ENCODE results near the gene CDKN1C.

Gene CDKN1C

DNA sequence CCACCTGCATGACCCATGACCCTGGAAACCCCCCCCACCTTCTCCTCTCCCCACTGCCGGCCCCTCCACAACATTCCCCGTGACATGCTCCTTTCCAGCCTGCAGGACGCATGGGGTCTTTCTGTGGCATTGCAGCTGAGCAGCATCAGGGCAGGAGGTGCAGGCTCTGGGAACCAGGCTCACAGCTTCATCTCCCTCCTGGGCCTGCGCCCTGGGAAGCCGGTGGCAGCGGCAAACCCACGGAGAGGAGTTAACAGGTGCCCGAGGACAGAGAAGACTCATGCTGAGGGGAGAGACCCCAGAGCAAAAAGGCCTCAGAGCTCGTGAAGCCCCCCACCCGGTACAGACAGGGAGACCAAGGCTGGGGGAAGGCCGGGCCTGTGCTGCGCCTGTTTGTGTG is 32.2 kb downstream of the CDKN1C start:
- Histone ChIP-seq H3K4me3 (no peak overlapping the region), H3K27ac (no peak overlapping the region)
- no peak for DNase-seq (ENCODE audit: low spot score)
- TF ChIP-seq, protein P1, sequence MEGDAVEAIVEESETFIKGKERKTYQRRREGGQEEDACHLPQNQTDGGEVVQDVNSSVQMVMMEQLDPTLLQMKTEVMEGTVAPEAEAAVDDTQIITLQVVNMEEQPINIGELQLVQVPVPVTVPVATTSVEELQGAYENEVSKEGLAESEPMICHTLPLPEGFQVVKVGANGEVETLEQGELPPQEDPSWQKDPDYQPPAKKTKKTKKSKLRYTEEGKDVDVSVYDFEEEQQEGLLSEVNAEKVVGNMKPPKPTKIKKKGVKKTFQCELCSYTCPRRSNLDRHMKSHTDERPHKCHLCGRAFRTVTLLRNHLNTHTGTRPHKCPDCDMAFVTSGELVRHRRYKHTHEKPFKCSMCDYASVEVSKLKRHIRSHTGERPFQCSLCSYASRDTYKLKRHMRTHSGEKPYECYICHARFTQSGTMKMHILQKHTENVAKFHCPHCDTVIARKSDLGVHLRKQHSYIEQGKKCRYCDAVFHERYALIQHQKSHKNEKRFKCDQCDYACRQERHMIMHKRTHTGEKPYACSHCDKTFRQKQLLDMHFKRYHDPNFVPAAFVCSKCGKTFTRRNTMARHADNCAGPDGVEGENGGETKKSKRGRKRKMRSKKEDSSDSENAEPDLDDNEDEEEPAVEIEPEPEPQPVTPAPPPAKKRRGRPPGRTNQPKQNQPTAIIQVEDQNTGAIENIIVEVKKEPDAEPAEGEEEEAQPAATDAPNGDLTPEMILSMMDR (IDR thresholded peaks at IDR 0.05), result no peak

DNA sequence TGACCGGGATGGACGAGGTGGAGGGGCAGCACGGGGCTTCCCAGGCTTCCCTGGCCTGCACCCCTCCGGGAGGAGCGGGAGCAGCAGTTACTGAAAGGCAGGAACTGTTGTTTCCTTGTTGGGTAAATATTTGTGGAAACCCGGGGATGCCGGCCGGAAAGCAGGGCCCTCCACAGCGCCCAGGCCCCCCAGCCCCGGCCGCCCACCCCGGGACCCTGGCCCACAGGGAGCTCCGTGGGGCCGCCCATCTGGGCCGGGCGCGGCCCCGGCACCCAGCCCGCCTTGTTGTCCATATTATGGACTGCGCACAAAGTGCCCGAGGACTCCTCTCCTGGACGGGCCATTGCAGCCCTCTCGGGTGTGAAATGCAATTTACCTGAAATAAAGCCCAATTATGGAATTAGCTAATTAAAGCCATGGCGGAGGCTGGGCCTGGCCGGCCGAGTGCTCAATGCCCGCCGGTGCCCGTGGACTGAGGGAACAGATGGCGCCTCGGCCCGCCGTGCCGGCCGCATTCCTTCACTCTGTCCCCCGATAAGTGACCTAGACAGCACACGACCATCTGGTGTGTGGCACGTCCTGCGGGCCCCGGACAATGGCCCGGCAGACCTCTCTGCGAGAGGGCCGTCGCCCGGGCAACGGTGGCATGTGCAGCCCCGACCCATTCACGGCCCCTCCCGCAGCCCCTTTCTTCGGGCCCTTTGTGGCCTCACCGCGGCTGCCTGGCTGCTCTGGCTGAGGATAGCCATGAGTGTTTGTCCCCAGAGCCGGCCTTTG is 35.4 kb downstream of the CDKN1C start:
- Histone ChIP-seq H3K4me3 (no peak overlapping the region), H3K27ac (no peak overlapping the region)
- no peak for DNase-seq (ENCODE audit: low spot score)
- TF ChIP-seq, protein P1 (IDR thresholded peaks at IDR 0.05), result no peak

DNA sequence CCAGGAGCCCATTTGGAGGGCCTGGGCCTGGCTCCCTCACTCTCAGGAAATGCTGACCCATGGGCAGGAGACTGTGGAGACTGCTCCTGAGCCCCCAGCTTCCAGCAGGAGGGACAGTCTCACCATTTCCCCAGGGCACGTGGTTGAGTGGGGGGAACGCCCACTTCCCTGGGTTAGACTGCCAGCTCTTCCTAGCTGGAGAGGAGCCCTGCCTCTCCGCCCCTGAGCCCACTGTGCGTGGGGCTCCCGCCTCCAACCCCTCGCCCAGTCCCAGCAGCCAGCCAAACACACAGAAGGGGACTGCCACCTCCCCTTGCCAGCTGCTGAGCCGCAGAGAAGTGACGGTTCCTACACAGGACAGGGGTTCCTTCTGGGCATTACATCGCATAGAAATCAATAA is 37.1 kb downstream of the CDKN1C start:
- TF ChIP-seq, protein P1 (IDR thresholded peaks at IDR 0.05), result no peak
- Histone ChIP-seq H3K27ac (no peak overlapping the region), H3K4me3 (no peak overlapping the region)
- DNase-seq (ENCODE audit: low spot score), result no peak

DNA sequence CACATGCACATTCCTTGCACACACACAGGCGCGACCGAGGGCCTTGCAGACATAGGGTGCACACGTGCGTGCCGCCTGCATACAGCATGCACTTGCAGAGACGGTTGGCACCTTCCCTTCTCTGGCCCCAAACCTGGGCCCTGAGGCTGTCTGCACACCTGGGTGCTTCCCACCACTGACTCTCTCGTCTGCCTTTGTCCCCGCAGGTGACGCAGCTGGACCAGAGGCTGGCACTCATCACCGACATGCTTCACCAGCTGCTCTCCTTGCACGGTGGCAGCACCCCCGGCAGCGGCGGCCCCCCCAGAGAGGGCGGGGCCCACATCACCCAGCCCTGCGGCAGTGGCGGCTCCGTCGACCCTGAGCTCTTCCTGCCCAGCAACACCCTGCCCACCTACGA is 38.0 kb downstream of the CDKN1C start:
- H3K4me3 ChIP-seq, result no peak overlapping the region
- TF ChIP-seq, protein P1 (IDR thresholded peaks at IDR 0.05), result no peak
- DNase-seq (ENCODE audit: low spot score), result no peak
- no peak overlapping the region for H3K27ac ChIP-seq

DNA sequence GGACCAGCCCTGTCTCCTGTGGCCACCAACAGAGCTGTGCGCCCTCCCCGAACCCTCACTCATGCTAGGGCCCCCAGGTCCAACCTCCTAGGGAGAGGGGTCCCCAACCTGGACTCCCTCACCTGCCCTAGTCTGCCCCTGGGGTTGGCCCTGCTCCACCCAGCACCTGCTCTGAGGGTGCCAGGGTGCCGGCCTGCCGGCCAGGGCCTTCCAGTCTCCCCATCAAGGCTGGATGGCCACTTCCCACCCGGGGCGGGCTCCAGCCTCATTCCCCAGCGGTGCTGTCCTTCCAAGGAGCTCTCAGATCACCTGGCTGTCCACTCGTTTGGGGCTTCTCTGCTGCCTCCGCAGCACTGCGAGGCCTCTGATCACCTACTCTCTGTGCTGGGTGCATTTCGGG is 39.1 kb downstream of the CDKN1C start:
- TF ChIP-seq, protein P1 (IDR thresholded peaks at IDR 0.05), result no peak
- Histone ChIP-seq H3K27ac (no peak overlapping the region), H3K4me3 (no peak overlapping the region)
- no peak for DNase-seq (ENCODE audit: low spot score)

DNA sequence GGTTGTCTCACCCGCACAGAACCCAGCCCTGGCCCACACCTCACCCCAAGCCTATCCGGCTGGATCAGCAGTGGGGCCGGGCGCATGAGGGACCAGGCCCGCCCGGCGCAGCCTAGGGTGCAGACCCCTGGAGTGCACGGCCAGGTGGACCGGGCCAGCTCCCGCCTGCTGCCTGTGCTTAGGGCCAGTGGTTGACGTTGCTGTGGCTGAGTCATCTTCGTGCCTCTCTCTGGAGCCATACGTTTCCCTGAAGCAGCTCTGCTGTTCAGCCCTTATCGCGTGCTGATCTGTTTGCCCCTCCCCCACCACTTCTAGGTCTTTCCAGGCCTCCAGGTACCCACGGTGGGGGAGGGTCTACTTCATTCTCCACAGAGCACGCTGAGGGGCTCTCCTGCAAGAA is 39.5 kb downstream of the CDKN1C start:
- DNase-seq (ENCODE audit: low spot score), result no peak
- H3K4me3 ChIP-seq, result no peak overlapping the region
- TF ChIP-seq, protein P1 (IDR thresholded peaks at IDR 0.05), result no peak
- no peak overlapping the region for H3K27ac ChIP-seq

DNA sequence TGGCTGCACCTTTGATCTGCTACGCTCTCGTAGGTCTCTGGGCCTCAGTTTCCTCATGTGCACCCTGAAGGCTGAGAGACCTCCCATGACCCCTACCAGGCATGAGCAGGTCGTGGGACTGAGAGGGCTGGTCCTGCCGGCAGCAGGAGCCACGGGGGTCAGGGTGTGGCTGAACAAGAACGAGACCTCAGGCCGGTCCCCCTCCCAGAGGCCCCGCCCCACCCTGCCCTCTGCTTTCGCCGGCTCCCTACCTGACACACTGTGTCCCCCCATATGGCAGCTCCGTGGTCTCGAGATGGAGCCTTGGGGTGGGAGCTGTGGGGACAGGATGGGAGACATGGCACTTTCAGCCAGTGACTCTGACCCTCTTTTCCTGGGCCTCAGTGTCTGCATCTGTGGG is 40.6 kb downstream of the CDKN1C start:
- DNase-seq (ENCODE audit: low spot score), result no peak
- no peak overlapping the region for H3K4me3 ChIP-seq
- TF ChIP-seq, protein P1 (IDR thresholded peaks at IDR 0.05), result no peak

More for the DNA sequence above, 40.6 kb downstream of the CDKN1C start:
- no peak overlapping the region for H3K27ac ChIP-seq
